Dermis microvascular lymphatic vessel endothelial cell (primary cell): ENCODE data around the gene ZSCAN9. TPM values are rescaled to one million over a fixed set of nuclear protein-coding genes. Genes with fewer than 3 reads are reported as not detected.
A peak's percentile ranks its signal among the peaks of the same experiment; 100 is the strongest.

Experiments used
- DNase-seq, 2 donors: peaks; one replicate each; pipeline versions ENCODE4 v3.0.0 to v3.0.0-alpha.2; 2010; ENCODE audit warnings: low read depth in 2 of 2
- total RNA-seq: library from RNA; depleted of rRNA; stranded (reverse); fragments of >200 nt; gene quantifications from 2 replicates; pipeline ENCODE4 v1.2.1, GENCODE V29; 2014

Gene ZSCAN9
- total RNA-seq, 1 donor from 2014 or later: 6.5 TPM

DNA sequence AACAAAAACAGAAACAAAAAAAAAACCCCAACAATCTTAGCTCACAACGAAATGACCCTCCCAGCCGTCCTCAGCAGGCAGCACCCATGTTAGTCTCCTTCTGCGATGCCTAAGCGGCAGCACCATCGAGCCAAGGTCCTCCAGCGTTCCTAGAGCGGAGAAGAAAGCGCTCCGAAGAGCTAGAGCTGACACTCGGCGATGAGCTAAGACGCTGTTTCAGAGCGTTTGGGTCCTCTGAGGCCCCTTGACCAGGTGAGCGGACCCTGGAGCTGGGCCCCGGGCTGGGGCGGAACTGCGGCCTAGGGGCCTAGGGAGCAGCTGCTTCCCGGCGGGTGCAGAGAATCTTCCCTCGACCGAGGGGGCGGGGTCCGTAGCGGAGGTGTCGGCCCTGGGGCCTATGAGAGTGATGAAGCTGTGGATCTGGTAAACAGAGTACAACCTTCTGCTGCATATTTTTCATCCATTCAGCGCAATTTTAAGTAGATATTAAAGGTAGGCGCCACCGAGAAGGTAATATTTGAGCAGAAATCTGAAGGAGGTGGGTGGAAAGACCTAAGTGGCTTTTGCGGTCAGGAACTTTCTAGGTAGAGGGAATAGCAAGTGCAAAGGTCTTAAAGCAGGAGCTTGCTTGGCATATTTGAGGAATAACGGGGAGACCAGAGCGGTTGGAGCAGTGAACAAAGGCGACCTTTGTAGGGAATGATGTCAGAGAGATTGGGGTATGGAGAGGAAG is 42.1 kb downstream of the ZSCAN9 start, which contains the start of gene ZSCAN26:
TSS of gene ZSCAN26 (plus strand) at position 182 of the 733 bp plus-strand sequence. CDS start 4,777 bp downstream, outside the sequence.
- peak; percentile 43 to 88 for DNase-seq

DNA sequence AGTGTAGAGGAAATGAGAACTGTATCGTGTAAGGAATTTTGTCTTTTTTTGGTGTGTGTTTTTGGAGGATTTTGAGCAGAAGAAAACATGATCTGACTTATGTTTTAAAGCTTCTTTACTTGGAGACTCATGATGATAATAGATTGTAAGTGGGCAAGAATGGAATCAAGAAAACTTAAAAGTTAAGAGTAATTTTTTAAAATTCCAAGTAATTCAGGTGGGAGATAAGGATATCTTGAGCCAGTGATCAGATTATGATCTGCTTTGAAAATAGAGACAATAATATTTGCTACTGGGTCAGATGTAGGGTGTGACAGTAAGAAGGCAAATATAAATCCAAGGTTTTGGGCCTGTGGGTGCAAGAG is 42.6 kb downstream of the ZSCAN9 start:
- no peak for DNase-seq

DNA sequence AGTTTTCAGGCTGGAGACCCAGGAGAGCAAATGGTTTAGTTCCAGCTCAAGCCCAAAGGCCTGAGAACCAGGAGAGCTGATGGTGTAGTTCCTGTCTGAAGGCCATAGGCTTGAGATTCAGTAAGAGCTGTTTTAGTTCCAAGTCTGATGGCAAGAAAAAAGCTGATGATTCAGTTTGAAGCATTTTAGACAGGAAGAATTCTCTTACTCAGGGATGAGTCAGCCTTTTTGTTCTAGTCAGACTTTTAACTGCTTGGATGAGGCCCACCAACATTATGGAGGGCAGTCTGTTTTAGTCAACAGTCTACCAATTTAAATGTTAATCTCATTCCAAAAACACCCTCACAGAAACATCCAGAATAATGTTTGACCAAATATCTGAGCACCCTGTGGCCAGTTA is 44.4 kb downstream of the ZSCAN9 start:
- DNase-seq: peak in 1 of 2 donors; percentile 83

DNA sequence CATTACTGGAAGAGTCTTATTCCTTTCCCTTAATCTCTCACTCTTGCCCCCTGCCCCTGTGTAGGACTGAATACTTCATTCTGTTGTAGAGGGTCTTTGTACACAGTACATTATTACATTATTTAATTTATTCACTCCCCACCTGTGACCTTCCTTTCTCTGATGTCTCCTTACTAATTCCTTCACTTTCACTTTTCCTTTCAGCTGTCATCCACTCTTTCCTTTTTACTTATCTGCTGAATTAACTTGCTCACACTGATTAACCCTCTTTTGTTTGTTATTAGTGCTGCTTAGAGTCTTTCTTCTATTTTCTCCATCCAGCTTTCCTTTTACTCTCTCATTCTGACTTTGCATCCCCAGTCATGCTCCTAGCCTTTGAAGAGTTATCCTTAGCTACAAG is 49.8 kb downstream of the ZSCAN9 start:
- no peak for DNase-seq

DNA sequence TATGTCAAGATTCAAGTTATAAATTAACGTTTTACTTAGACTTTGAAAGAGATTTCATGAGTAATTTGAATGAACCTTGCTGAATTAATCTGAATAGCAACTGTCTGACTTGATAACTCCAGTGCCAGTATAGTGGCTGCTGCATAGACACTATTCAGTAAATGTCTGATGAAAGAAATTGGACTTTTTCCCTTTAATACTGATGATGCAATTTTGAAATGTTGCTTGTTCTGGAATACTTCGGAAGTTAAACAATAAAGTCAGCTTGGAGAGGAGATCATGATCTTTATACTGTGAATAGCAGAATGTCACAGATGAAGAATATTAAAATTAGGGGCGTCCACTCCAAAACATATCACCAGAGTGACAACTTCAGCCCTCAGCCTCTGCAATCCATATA is 52.7 kb downstream of the ZSCAN9 start:
- DNase-seq: no peak

DNA sequence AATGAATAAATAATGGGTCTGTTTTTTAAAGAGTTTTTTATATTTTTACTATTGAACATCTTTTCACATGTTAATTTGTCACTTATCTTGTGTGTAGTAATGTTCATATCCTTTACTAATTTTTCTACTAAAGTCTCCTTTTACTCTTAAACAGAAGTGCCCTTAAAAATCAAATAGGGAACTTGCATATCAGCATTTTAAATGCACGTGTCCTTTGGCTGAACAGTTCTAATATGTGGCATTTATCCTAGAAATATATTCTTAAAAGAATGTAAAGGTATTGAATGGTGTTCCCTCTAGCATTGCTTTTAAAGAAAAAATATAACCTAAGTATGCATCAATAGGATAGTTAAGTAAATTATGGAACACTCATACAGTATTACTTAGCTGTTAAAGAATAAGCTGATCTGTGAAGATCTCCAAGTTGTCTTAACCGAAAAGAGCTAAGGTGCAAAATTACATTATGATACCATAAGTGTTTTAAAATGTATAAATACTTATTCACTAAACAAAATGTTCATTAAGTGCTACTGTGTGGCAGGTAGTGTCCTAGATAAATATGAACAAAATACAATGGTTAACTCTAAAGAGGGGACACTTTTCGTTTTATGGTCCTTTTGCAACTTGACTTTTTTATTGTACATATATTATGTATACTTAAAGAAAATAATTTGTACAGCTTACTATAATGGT is 55.7 kb downstream of the ZSCAN9 start:
- no peak for DNase-seq

DNA sequence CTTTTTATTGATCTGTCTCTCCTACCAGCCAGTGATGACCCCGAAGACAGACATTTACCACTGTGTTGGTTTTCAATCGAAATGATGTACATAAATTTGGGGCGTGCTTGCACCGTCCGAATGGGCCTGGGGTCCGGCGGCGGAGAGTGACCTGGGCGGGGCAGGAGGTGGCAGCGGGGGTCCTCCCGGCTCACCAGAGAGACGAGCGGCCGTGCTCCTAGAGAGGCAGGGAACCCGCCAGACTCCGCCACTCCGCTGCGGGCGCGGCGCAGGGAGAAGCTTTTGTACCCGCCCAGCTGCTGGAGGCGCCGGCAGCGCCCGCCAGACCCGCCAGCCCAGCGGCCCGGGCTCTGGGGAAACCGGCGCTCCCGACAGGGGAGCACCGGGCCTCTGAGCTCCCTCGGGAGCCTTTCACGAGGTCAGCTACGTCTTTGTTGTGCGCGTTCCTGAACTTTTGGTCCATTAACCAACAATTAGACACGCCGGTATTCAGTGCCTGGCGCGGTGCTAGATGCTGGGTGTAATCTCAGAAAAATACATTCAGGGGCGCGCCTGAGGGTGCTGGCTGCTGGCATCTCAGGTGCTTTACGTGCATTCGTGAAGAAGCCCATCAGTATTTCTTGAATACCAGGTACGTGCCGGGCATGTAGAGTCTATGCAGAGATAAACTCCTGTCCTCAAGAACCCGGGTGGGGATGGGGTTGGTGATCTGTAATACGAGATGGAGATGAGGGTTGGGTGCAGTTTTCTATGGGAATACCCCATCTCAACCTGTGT is 56.4 kb downstream of the ZSCAN9 start, which contains the start of gene PGBD1:
TSS of gene PGBD1 (plus strand) at position 285 of the 777 bp plus-strand sequence. CDS start 2,242 bp downstream, outside the sequence.
- peak; percentile 39 to 85 for DNase-seq

DNA sequence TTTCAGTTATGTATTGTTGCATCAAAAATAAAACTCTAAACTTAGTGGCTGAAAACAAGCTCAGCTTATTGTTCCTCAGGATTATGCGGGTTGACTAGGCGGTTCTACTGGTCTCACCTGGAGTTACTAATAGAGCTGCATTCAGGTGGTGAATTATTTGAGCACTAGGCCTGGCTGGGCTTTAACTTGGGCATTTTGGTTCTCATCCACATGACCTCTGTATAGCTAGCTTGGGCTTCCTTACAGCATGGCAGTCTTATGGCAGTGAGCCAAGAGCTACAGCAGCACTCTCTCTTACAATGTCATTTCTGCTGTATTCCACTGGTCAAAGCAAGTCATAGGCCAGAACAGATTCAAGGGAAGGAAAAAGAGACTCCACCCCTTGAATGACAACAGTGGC is 57.9 kb downstream of the ZSCAN9 start:
- no peak for DNase-seq

Other genes with a start within 250 kb of the ZSCAN9 start
- gene ZNF165, start 144.7 kb upstream of the ZSCAN9 start, total RNA-seq: 0.25 and 0.39 TPM in 2 replicates
- gene ZSCAN16, start 100.7 kb upstream of the ZSCAN9 start, total RNA-seq: 10.5 and 12.1 TPM in 2 replicates
- gene ZKSCAN8, start 83.4 kb upstream of the ZSCAN9 start, total RNA-seq: 9.6 and 15.2 TPM in 2 replicates
- gene ZKSCAN4, start 27.0 kb downstream of the ZSCAN9 start, total RNA-seq: 3.0 and 4.3 TPM in 2 replicates
- gene NKAPL, start 34.0 kb downstream of the ZSCAN9 start, total RNA-seq: under 0.01 and 0.38 TPM in 2 replicates
- 6.4 and 9.0 TPM in 2 replicates for gene ZSCAN26, start 41.9 kb downstream of the ZSCAN9 start, total RNA-seq
- 4.6 and 5.2 TPM in 2 replicates for gene PGBD1, start 56.3 kb downstream of the ZSCAN9 start, total RNA-seq
- gene ZSCAN31, start 110.9 kb downstream of the ZSCAN9 start, total RNA-seq: 6.6 and 12.1 TPM in 2 replicates
- gene ZKSCAN3, start 124.7 kb downstream of the ZSCAN9 start, total RNA-seq: 4.2 and 4.6 TPM in 2 replicates
- gene ZSCAN12, start 174.5 kb downstream of the ZSCAN9 start, total RNA-seq: 2.1 and 3.2 TPM in 2 replicates
- under 0.01 and 0.26 TPM in 2 replicates for gene ZSCAN23, start 218.2 kb downstream of the ZSCAN9 start, total RNA-seq